AG08396 (cell line): Measurements from ENCODE around the gene OVAAL.

Source experiments
- DNase-seq: peaks from one replicate; pipeline ENCODE4 v3.0.0; 2012; ENCODE audit warnings: low spot score, mixed read lengths

The OVAAL gene

DNA sequence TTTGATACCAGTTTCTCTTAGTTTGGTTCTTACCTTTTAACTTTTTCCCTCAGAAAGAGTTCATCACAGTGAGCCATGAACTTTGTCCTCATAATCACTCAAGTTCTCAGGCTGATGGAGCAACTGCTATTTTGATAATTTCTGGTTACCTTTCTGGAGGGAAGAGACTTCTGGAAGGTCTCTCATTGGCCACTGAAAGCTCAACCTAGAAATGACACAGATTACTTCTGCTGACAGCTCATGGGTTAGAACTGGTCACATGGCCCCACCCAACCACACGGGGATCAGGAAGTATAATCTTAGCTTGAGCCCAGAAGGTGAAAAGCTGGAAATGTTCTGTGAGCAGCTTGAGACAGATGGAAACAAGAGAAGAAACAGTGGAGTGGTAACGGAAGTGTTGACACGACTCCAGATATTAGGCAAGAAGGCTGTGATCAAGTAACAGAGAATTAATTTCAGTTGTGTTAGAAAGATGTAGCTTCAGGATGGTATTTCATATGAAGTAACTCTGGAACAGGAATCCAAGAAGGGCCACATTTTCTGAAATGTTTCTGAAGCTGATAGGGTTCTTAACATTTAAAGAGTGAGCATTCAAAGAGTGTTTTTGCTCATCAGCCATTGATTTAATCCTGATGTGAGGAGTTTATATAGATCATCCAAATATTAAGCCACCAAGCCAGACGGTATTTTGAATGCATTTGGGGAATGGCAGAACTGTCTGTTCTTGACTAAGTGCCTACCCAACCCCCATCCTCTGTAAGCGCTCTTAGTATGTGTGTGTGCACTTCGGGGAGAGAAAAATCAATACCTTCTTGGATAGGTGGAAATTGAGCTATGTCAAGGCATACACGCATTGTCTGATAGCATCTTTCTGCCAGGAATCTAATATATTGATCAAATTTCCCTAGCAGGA lies 51.1 kb downstream of the OVAAL start:
- DNase-seq = peak; percentile 11

- DNase-seq = no peak
Measured at GRCh38 chr1:180610556-180611015, 51.8 kb downstream of the OVAAL start.

DNA sequence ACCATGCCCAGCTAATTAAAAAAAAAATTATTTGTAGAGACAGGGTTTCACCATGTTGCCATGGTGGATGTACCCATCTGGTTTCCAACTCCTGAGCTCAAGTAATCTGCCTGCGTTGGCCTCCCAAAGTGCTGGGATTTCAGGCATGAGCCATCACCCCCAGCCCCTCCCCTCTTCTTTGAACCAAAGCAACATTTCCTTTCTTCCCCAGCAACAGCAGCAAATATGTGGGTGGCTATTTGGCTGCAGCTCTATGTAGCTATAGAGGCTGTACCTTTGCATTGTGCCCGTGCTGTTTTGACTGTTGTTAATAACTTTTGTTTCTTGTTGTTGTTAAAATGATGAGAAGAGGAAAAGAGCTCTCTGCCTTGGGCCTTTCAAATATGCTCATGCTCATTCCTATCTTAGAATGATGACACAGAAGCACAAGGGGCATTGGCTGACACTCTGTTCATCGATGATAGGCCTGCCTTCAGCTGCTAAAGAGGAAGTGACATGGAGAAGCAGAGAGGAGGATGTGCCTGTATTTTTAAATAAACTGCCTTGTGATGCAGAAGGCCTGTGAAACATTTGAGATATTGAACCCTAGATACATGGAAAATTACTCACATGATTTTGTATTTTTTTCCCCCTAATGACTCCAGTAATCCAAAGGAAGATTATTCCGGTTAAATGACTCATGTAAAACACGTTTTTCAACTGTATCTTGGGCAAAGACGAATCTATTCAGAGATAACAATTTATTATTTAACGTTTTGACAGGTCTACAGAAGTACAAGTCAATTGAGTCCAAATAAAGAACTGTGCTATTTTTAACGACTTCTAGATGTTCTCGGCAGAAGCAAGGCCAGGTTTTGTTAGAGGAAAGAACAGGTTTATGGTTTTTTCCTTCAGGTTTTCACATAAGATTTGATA lies 52.5 kb downstream of the OVAAL start:
- peak; percentile 49 for DNase-seq

GRCh38 chr1:180612632-180613031 lies 53.9 kb downstream of the OVAAL start:
- DNase-seq = no peak

GRCh38 chr1:180614730-180615129 lies 56.0 kb downstream of the OVAAL start:
- DNase-seq = no peak

DNA sequence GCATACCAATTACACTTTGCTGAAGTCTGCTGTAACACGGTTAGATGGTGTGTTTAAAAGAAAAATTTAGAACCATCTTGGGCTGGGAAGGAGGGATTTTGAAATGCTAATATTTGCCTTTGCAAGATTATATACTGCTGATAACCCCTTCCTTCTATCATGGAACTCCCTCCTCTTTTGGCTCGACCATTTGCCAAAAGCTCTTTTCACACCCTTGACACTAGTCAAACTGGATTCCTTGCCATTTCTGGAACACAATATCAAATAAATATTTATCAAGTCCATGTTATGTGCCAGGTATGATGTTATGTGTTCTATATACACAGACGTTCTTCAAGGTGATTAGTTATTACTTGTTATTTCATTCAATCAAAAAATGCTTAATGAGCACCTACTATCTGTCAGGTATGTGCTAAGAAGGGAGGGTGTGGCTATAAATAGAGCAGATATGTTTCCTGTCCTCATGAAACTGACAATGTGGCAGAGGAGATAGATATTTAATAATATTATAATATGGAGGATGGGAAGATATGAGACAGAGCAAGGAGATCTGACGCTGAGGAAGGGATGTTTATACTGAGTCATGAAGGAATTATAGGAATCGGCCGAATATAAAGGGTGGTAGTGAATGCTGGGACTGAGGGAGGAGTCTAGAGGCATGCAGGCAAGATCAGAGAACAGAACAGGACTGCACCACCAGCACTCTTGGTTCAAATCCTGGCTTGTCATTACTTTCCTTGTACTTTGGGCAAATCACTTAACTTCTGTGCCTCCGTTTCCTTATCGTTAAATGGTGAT lies 56.9 kb downstream of the OVAAL start:
- DNase-seq = peak; percentile 33
